ENCODE measurements around the gene EHD2.

DNA sequence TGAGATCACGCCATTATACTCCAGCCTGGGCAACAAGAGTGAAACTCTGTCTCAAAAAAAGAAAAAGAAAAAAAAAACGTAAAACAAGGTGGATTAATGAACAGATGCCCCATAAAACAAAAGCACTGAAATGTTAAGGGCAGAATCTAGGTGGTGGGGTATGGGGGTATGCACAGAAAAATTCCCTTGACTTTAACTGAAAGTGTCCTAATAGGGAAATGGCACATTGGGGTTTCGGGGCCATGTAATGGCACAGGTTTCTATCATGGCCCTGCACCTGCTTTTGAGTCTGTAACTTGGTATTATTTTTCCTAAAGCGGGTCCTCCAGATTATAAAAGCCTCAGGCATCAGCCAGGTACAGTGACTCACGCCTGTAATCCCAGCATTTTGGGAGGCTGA is 48.3 kb downstream of the EHD2 start:
- TF ChIP-seq EZH2 (IDR thresholded peaks at IDR 0.05; ENCODE audit: borderline replicate concordance, low read length), result no peak
- TF ChIP-seq, protein P1, sequence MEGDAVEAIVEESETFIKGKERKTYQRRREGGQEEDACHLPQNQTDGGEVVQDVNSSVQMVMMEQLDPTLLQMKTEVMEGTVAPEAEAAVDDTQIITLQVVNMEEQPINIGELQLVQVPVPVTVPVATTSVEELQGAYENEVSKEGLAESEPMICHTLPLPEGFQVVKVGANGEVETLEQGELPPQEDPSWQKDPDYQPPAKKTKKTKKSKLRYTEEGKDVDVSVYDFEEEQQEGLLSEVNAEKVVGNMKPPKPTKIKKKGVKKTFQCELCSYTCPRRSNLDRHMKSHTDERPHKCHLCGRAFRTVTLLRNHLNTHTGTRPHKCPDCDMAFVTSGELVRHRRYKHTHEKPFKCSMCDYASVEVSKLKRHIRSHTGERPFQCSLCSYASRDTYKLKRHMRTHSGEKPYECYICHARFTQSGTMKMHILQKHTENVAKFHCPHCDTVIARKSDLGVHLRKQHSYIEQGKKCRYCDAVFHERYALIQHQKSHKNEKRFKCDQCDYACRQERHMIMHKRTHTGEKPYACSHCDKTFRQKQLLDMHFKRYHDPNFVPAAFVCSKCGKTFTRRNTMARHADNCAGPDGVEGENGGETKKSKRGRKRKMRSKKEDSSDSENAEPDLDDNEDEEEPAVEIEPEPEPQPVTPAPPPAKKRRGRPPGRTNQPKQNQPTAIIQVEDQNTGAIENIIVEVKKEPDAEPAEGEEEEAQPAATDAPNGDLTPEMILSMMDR (conservative IDR thresholded peaks at IDR 0.05 in 1 of 2, IDR thresholded peaks at IDR 0.05 in 1 of 2; ENCODE audit: extremely low read depth in 1 of 2, insufficient read depth in 1 of 2, low read depth in 1 of 2, low read length in 2 of 2), result no peak
